GM19025 (cell line): ENCODE results near the gene HSD17B1.
"Not testable (repeated sequence)": the region's sequence is repeated elsewhere in the genome, so short reads cannot be mapped to it uniquely, and the experiment has no call there.

ENCODE experiments used
- ATAC-seq: cut with Tn5 transposase; IDR thresholded peaks from one replicate; pipeline ENCODE4 v1.9.1; 2021; ENCODE audit warnings: mild to moderate bottlenecking, low read depth, moderate library complexity; ENCODE audit not compliant: unreplicated experiment

HSD17B1 gene

GRCh38 chr17:42545755-42546505, 6.8 kb upstream of the HSD17B1 start:
- ATAC-seq = not testable (repeated sequence)

- ATAC-seq = no peak
Observed at GRCh38 chr17:42547001-42547461, 5.7 kb upstream of the HSD17B1 start.

DNA sequence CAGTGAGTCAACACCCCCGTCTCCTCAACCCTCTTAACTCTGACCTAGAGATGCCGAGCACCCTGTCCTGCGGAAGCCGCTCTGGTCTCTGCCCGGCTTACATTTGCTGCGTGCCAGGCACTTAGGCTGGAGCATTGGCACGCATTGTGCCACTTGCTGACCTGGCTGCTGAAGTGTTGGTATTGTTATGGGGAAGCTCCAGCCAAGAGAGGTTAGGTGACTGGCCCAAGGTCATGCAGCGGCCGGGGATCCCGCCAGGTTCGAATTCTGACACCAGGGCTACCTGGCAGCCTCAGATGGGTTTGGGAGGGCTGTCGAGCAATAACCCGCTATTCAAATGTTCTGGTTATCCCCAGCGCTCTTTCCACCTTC, 5.0 kb upstream of the HSD17B1 start:
- ATAC-seq = no peak

DNA sequence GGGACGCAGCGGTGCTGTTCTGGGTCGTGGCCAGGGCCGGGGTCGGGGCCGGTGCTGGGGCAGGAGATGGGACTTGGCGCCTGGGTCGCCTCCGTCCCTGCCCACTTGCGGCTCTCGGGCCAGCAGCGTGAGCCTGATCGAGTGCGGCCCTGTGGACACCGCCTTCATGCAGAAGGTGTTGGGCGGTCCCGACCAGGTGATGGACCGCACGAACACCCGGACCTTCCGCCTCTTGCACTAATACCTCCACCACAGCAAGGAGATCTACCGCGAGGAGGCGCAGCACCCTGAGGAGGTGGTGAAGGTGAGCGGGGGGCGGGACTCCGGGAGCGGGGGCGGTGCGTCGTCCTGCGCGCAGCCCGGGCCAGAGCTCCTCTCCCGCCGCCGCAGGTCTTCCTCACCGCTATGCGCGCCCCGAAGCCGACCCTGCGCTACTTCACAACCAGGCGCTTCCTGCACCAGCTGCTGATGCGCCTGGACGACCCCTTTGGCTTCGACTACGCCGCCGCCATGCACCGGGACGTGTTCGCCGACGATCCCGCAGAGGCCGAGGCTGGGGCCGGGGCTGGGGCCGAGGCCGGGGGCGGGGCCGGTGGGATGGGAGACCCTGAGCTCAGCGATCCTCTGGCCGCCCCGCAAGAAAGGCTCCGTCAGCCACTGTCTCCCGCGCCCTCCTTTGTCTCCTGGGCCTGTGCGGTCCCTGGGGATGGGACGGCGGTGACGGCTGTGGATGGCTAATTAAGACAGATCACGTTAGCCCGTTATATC, 4.5 kb upstream of the HSD17B1 start:
- peak; percentile 69 for ATAC-seq

GRCh38 chr17:42548993-42549755, 3.5 kb upstream of the HSD17B1 start:
- no peak for ATAC-seq

DNA sequence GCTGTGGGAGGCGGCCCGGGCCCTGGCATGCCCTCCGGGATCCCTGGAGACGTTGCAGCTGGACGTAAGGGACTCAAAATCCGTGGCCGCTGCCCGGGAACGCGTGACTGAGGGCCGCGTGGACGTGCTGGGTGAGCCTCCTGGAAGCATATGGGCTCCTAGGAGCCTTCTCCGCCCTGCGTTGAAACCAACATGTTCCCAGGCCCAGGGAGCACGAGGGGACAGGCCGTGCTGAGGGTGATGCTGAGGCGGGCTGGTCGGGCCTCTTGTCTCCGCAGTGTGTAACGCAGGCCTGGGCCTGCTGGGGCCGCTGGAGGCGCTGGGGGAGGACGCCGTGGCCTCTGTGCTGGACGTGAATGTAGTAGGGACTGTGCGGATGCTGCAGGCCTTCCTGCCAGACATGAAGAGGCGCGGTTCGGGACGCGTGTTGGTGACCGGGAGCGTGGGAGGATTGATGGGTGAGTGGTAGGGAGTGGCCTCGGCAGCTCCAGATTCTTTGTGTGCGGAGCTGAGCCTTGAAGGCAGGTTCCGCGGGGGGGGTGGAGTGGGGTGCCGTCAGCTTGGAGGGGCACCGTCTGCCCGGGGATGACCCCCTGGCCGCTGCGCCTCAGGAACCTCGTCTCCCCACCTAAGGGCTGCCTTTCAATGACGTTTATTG, 567 bp downstream of the HSD17B1 start:
- no peak for ATAC-seq

DNA sequence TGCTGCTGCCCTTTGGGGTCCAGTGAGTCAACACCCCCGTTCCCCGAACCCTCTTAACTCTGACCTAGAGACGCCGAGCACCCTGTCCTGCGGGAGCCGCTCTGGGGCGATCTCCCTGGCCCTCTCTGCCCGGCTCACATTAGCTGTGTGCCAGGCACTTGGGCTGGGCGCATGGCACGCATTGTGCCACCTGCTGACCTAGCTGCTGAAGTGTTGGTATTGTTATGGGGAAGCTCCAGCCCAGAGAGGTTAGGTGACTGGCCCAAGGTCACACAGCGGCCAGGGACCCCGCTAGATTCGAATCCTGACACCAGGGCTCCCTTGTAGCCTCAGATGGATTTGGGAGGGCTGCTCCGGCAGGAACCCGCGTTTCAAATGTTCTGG, 1.1 kb downstream of the HSD17B1 start:
- no peak for ATAC-seq

- peak; percentile 83 for ATAC-seq
Observed at GRCh38 chr17:42554250-42555121, 1.8 kb downstream of the HSD17B1 start.

DNA sequence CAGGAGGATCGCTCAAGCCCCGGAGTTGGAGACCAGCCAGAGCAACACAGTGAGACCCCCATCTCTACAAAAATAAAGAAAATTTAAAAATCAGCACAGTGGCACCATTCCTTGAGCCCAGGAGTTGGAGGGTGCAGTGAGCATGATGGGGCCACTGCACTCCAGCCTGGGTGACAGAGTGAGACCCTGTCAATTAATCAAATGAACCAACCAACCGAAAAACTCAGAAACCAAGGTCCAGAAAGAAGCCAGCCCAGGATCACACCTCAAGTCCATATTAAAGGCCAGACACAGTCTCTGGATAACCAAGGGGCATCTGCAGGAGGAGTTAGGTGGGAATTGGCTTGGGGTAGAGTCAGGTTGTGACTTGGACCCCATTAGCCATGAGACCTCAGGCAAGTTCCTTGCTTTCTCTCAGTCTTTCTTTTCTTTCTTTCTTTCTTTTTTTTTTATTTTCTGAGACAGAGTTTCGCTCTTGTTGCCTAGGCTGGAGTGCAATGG, 2.4 kb downstream of the HSD17B1 start:
- ATAC-seq = no peak

DNA sequence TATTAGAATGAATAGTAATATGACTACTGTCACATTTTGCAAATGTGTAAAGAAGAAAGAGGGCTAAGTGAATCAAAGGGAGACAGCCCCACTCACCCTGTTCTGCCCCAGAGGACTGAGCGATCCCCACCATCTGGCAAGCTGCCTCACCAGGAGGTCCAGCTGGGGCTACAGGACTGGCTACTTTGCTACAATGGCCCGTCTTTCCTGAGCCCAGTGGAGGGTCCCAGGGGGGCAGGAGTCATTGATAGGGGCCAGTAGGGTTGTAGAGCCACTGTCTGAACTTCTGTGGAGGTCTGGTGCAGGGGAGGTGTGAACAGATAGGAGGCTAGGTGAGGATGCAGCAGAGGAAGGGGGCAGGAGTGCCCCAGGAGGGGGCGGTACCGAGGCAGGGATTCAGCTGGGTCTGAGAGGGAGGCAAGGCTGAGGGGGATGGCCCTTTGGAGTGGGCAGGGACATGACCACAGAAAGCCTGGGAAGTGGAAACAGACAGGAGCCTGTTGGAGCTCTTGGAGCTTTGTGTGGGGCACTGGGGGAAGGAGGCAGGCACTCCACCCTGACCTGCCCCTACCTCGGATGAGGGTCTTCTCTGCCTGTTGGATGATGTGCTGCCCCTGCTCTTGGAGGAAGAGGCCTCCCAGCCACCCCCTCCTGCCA, 3.4 kb downstream of the HSD17B1 start:
- not testable (repeated sequence) for ATAC-seq

- no peak for ATAC-seq
Observed at GRCh38 chr17:42559075-42559474, 6.4 kb downstream of the HSD17B1 start.

DNA sequence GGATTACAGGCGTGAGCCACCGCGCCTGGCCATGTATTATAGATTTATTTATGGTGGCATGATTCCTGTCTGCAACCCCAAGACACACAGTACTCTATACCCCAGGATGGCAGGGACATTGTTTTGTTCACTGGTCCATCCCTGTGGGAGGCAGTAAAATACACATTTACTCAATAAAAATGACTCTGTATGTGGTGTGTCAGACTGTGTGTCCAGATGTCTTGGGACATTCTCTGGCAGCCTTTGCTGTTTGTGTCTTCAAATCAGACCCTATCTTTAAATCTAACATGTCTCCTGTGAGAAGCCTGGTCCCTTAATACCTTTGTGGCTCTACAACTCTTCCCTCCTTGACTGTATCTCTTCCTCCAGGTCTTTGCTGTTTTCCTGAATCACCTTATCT, 7.5 kb downstream of the HSD17B1 start:
- no peak for ATAC-seq

GRCh38 chr17:42561897-42562387, 9.2 kb downstream of the HSD17B1 start, which contains the start of gene COASY:
Gene COASY, plus strand, starts transcription at chr17:42562148. Its CDS starts 475 bp downstream, at chr17:42562623.
- no peak for ATAC-seq

GRCh38 chr17:42562388-42563142, 9.8 kb downstream of the HSD17B1 start:
- no peak for ATAC-seq

GRCh38 chr17:42563143-42563509, 10.4 kb downstream of the HSD17B1 start:
- no peak for ATAC-seq

GRCh38 chr17:42563543-42563942, 10.8 kb downstream of the HSD17B1 start:
- no peak for ATAC-seq

- ATAC-seq = no peak
Observed at GRCh38 chr17:42563950-42564349, 11.2 kb downstream of the HSD17B1 start.
